ENCODE results near the gene TUFM.

DNA sequence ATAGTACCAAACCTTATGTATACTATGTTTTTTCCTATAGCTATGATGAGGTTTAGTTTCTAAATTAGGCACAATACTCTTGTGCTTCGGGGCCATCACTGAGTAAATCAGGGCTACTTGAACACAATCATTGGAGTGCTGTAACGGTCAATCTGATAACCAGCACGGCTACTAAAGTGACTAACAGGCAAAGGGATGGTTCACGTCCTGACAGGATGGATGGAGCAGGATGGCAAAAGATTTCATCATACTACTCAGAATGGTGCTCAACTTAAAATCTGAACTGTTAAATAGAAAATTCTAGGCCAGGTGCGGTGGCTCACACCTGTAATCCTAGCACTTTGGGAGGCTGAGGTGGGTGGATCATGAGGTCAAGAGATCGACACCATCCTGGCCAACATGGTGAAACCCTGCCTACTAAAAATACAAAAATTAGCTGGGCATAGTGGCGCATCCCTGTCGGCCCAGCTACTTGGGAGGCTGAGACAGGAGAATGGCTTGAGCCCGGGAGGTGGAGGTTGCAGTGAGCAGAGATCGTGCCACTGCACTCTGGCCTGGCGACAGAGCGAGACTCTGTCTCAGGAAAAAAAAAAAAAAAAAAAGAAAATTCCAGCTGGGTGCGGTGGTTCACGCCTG, 7.0 kb downstream of the TUFM start:
- TF ChIP-seq, protein P1, sequence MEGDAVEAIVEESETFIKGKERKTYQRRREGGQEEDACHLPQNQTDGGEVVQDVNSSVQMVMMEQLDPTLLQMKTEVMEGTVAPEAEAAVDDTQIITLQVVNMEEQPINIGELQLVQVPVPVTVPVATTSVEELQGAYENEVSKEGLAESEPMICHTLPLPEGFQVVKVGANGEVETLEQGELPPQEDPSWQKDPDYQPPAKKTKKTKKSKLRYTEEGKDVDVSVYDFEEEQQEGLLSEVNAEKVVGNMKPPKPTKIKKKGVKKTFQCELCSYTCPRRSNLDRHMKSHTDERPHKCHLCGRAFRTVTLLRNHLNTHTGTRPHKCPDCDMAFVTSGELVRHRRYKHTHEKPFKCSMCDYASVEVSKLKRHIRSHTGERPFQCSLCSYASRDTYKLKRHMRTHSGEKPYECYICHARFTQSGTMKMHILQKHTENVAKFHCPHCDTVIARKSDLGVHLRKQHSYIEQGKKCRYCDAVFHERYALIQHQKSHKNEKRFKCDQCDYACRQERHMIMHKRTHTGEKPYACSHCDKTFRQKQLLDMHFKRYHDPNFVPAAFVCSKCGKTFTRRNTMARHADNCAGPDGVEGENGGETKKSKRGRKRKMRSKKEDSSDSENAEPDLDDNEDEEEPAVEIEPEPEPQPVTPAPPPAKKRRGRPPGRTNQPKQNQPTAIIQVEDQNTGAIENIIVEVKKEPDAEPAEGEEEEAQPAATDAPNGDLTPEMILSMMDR (conservative IDR thresholded peaks at IDR 0.05): no peak
- no peak for TF ChIP-seq EZH2 (IDR thresholded peaks at IDR 0.05; ENCODE audit: low read depth)

All from PC-9 (cell line).